Smooth muscle cell (in vitro differentiated cells): Measurements from ENCODE around the gene TM9SF4. TPM values are rescaled to one million over a fixed set of nuclear protein-coding genes. Genes with fewer than 3 reads are reported as not detected.

Experiments
- DNase-seq: peaks from one replicate; lab custom pipeline; 2025; ENCODE audit not compliant: unreplicated experiment; lab: John Stamatoyannopoulos, UW
- H2AFZ ChIP-seq: fragments of 200-600 bp; sonication (generic); 2 replicates; pipeline ENCODE4 v1.6.0; 2016; ENCODE audit warnings: antibody characterized with exemption, low read depth, mild to moderate bottlenecking
- H3F3A ChIP-seq: fragments of 200-600 bp; sonication (generic); 2 replicates; pipeline ENCODE4 v1.6.0; 2017; ENCODE audit warnings: antibody characterized with exemption, low read depth
- H3K27ac ChIP-seq: fragments of 200-600 bp; sonication (generic); 2 replicates; pipeline ENCODE4 v1.5.1; 2016; ENCODE audit warnings: low read depth, mild to moderate bottlenecking
- H3K27me3 ChIP-seq: fragments of 200-600 bp; sonication (generic); 2 replicates; pipeline ENCODE4 v1.6.1; 2016; ENCODE audit warnings: low read depth, mild to moderate bottlenecking
- H3K36me3 ChIP-seq: fragments of 200-600 bp; sonication (generic); 2 replicates; pipeline ENCODE4 v1.5.1; 2016; ENCODE audit warnings: low read depth
- H3K4me1 ChIP-seq: fragments of 200-600 bp; sonication (generic); 2 replicates; pipeline ENCODE4 v1.5.1; 2016; ENCODE audit warnings: low read depth
- H3K4me2 ChIP-seq: fragments of 200-600 bp; sonication (generic); 2 replicates; pipeline ENCODE4 v1.6.0; 2016; ENCODE audit warnings: mild to moderate bottlenecking
- H3K4me3 ChIP-seq: fragments of 200-600 bp; sonication (generic); 2 replicates; pipeline ENCODE4 v1.5.1; 2016; ENCODE audit warnings: mild to moderate bottlenecking
- H3K79me2 ChIP-seq: fragments of 200-600 bp; sonication (generic); 2 replicates; pipeline ENCODE4 v1.6.0; 2016; ENCODE audit warnings: low read depth, mild to moderate bottlenecking
- H3K9ac ChIP-seq: fragments of 200-600 bp; sonication (generic); 2 replicates; pipeline ENCODE4 v1.6.0; 2016; ENCODE audit warnings: low read depth
- H3K9me3 ChIP-seq: fragments of 200-600 bp; sonication (generic); replicated peaks from 2 replicates; pipeline ENCODE4 v1.5.1; 2016; ENCODE audit warnings: low read depth
- H4K20me1 ChIP-seq: fragments of 200-600 bp; sonication (generic); 2 replicates; pipeline ENCODE4 v1.6.0; 2016; ENCODE audit warnings: low read depth
- WGBS: methylation state at CpG from one replicate; pipeline ENCODE4 v1.1.7; 2016; ENCODE audit warnings: low lambda C conversion rate; 5-methylcytosine and 5-hydroxymethylcytosine counted together
- polyA plus RNA-seq: library from polyadenylated mRNA; unstranded; fragments of >200 nt; fragmentation: Nextera tagmentation; extraction: Ambion mirVana; gene quantifications from 2 replicates; pipeline ENCODE4 v1.2.1, GENCODE V29; 2016
- total RNA-seq: library from RNA; depleted of rRNA; stranded (reverse); fragments of >200 nt; gene quantifications from 2 replicates; pipeline ENCODE4 v1.2.3, GENCODE V29; 2014
- TF ChIP-seq, protein P1 (sequence below): fragments of 200-600 bp; sonication (generic); IDR thresholded peaks from 2 replicates; pipeline ENCODE4 v1.5.1; 2017; ENCODE audit warnings: borderline replicate concordance, mild to moderate bottlenecking, antibody characterized with exemption; ENCODE audit not compliant: insufficient read depth, poor library complexity, severe bottlenecking

The TM9SF4 gene
- total and polyA plus RNA-seq, 2 experiments from 2014 or later = 59.2 to 90.2 TPM

DNA sequence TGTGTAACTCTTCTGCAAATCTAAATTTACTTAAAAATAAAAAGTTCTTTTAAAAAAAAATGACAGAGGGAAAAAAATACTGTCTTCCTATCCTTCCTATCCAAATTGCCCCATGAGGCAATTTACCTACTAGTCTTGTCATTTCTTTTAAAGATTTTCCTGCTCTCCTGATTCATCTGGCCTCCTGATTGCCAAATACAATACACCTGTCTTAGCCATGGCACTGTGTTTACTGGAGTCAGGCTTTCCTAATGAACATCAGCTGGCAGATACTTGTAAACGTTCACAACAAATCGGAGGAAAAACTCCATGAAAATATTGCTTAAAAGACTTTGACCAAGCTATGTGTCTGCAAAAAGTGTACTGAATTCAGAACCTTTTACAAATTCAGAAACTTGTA is 21.5 kb downstream of the TM9SF4 start:
- Histone ChIP-seq H3K9me3 (no peaks in the 10 kb centered on the region), H2AFZ (no peak overlapping the region), H3K4me3 (no peak overlapping the region), H3F3A (no peaks in the 10 kb centered on the region), H3K79me2 (peaks cover 89% of the 10 kb centered on the region), H4K20me1 (peaks cover 100% of the 10 kb centered on the region), H3K4me2 (no peak overlapping the region), H3K27ac (no peak overlapping the region), H3K4me1 (no peaks in the 10 kb centered on the region), H3K36me3 (no peaks in the 10 kb centered on the region), H3K9ac (no peak overlapping the region), H3K27me3 (no peaks in the 10 kb centered on the region)
- 88% methylated on average over 2 of the region's 2 CpGs for WGBS
- TF ChIP-seq, protein P1, sequence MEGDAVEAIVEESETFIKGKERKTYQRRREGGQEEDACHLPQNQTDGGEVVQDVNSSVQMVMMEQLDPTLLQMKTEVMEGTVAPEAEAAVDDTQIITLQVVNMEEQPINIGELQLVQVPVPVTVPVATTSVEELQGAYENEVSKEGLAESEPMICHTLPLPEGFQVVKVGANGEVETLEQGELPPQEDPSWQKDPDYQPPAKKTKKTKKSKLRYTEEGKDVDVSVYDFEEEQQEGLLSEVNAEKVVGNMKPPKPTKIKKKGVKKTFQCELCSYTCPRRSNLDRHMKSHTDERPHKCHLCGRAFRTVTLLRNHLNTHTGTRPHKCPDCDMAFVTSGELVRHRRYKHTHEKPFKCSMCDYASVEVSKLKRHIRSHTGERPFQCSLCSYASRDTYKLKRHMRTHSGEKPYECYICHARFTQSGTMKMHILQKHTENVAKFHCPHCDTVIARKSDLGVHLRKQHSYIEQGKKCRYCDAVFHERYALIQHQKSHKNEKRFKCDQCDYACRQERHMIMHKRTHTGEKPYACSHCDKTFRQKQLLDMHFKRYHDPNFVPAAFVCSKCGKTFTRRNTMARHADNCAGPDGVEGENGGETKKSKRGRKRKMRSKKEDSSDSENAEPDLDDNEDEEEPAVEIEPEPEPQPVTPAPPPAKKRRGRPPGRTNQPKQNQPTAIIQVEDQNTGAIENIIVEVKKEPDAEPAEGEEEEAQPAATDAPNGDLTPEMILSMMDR = no peak
- no peak for DNase-seq

DNA sequence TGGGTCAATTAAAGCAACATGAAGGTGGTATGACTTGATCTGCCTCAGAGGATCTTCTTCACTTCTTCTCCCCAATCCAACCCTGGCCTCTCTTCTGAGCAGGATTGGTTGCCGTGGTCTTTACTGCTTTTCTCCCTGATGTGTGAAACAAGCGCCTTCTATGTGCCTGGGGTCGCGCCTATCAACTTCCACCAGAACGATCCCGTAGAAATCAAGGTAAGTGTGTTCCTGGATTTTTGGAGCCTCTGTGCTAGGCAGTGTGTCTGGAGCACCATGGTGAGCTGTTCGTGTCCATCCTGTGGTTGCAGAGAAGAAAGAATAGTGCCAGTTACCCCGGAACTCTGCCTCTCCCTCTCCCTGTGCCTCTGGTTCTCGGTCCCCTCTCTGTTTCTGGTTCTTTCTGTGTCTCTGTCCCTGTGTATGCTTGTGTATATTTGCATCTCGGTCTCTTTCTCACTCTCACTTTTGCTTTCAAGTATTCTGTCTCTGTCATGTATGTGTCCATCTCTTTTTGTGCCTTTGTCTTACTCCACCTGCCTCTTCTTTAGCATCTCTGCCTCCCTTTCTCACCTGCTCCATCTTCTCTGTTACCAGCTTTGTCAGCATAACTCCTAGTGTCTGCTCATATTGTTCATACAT is 23.5 kb downstream of the TM9SF4 start:
- H3K36me3 ChIP-seq = peaks cover 7% of the 10 kb centered on the region
- H3K27me3 ChIP-seq = no peaks in the 10 kb centered on the region
- no peak overlapping the region for H3K27ac ChIP-seq
- DNase-seq = no peak
- peaks cover 73% of the 10 kb centered on the region for H3K79me2 ChIP-seq
- no peaks in the 10 kb centered on the region for H3K9me3 ChIP-seq
- H3K4me2 ChIP-seq = no peak overlapping the region
- TF ChIP-seq, protein P1 = no peak
- H4K20me1 ChIP-seq = peaks cover 100% of the 10 kb centered on the region
- no peak overlapping the region for H3K4me3 ChIP-seq
- H3K9ac ChIP-seq = no peak overlapping the region
- H3K4me1 ChIP-seq = no peaks in the 10 kb centered on the region
- 97% methylated on average over 10 of the region's 10 CpGs for WGBS
- no peaks in the 10 kb centered on the region for H3F3A ChIP-seq
- no peak overlapping the region for H2AFZ ChIP-seq

DNA sequence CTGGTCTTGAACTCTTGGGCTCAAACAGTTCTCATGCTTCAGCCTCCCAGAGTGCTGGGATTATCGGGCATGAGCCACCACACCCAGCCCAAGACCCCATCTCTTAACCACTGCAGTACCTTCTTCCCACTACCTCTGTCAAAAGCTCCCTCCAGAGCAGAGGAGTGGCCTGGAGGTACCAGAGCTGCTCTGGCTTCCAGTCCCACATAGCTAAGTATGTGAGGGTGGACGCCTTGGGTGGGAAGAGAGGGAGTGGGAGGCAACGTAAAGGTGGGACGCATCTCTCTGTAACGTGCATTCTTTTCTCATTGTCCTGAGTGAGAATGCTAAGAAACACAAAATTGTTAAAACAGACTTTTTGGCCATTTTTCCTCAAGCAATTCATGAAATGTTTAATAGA is 24.5 kb downstream of the TM9SF4 start:
- Histone ChIP-seq H2AFZ (no peak overlapping the region), H3K27me3 (no peaks in the 10 kb centered on the region), H3K9ac (no peak overlapping the region), H3K9me3 (no peaks in the 10 kb centered on the region), H4K20me1 (peaks cover 100% of the 10 kb centered on the region), H3K79me2 (peaks cover 70% of the 10 kb centered on the region), H3K4me1 (no peaks in the 10 kb centered on the region), H3K36me3 (peaks cover 13% of the 10 kb centered on the region), H3K4me2 (no peak overlapping the region), H3K4me3 (no peak overlapping the region), H3F3A (no peaks in the 10 kb centered on the region), H3K27ac (no peak overlapping the region)
- TF ChIP-seq, protein P1 = no peak
- WGBS = 96% methylated on average over 5 of the region's 5 CpGs
- DNase-seq = no peak

DNA sequence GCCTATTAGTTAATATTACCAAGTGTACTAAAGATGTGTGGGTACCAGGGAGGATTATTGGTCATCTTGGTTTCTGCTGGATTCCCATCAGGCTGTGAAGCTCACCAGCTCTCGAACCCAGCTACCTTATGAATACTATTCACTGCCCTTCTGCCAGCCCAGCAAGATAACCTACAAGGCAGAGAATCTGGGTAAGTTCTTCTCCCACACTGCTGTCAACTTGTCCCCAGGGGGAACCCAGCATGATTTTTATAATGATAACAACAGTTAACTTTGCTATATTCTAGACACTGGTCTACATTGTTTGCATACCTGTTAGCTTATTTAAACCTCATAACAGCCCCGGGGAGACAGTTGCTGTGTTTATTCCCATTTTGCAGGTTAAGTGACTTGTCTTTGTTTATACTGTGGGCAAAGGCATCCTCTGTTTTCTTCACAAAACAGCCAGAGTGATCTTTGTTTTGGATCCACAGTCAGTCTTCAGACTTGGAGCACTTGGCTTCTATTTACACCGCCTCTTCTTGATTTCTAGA is 26.5 kb downstream of the TM9SF4 start:
- Histone ChIP-seq H2AFZ (no peak overlapping the region), H3F3A (no peaks in the 10 kb centered on the region), H3K9me3 (no peaks in the 10 kb centered on the region), H3K79me2 (peaks cover 53% of the 10 kb centered on the region), H3K4me2 (no peak overlapping the region), H4K20me1 (peaks cover 98% of the 10 kb centered on the region), H3K36me3 (peaks cover 13% of the 10 kb centered on the region), H3K27me3 (no peaks in the 10 kb centered on the region), H3K4me3 (no peak overlapping the region), H3K4me1 (no peaks in the 10 kb centered on the region), H3K27ac (no peak overlapping the region), H3K9ac (no peak overlapping the region)
- TF ChIP-seq, protein P1 = no peak
- DNase-seq = no peak
- WGBS = 64% methylated on average over 3 of the region's 3 CpGs
